SH-SY5Y (cell line): ENCODE measurements around the gene WBP1L.

Experiments
- GATA2 ChIP-seq: IDR thresholded peaks from 2 replicates; pipeline ENCODE4 v1.6.1; 2011; ENCODE audit warnings: mild to moderate bottlenecking, low read depth, low read length
- GATA3 ChIP-seq: IDR thresholded peaks from 2 replicates; pipeline ENCODE4 v1.6.1; 2011; ENCODE audit warnings: low read depth, mild to moderate bottlenecking, low read length, moderate library complexity

Gene WBP1L

GRCh38 chr10:102715880-102716279 is 27.9 kb upstream of the WBP1L start:
- TF ChIP-seq GATA2: no peak
- no peak for TF ChIP-seq GATA3

GRCh38 chr10:102718220-102718619 is 25.5 kb upstream of the WBP1L start:
- TF ChIP-seq GATA3 (no peak), GATA2 (no peak)

GRCh38 chr10:102720337-102720736 is 23.4 kb upstream of the WBP1L start:
- TF ChIP-seq GATA2: no peak
- no peak for TF ChIP-seq GATA3

GRCh38 chr10:102720775-102721301 is 22.9 kb upstream of the WBP1L start:
- TF ChIP-seq GATA3: no peak
- TF ChIP-seq GATA2: no peak

- no peak for TF ChIP-seq GATA2
- TF ChIP-seq GATA3: no peak
Observed at GRCh38 chr10:102721954-102722353, 21.8 kb upstream of the WBP1L start.

GRCh38 chr10:102723989-102724388 is 19.8 kb upstream of the WBP1L start:
- no peak for TF ChIP-seq GATA2
- TF ChIP-seq GATA3: no peak

- TF ChIP-seq GATA3 (no peak), GATA2 (no peak)
Observed at GRCh38 chr10:102726274-102726673, 17.5 kb upstream of the WBP1L start.

GRCh38 chr10:102727037-102727818 is 16.5 kb upstream of the WBP1L start:
- TF ChIP-seq GATA2 (no peak), GATA3 (no peak)

GRCh38 chr10:102729029-102730026 is 14.4 kb upstream of the WBP1L start:
- TF ChIP-seq GATA3: no peak
- TF ChIP-seq GATA2: no peak

- TF ChIP-seq GATA3 (no peak), GATA2 (no peak)
Observed at GRCh38 chr10:102731222-102731800, 12.4 kb upstream of the WBP1L start.

GRCh38 chr10:102732661-102733060 is 11.1 kb upstream of the WBP1L start:
- TF ChIP-seq GATA2: no peak
- TF ChIP-seq GATA3: no peak

- no peak for TF ChIP-seq GATA3
- no peak for TF ChIP-seq GATA2
Observed at GRCh38 chr10:102735065-102735562, 8.6 kb upstream of the WBP1L start.

GRCh38 chr10:102738692-102739121 is 5.0 kb upstream of the WBP1L start:
- TF ChIP-seq GATA3 (no peak), GATA2 (no peak)

- TF ChIP-seq GATA3: no peak
- TF ChIP-seq GATA2: no peak
Observed at GRCh38 chr10:102740229-102740628, 3.5 kb upstream of the WBP1L start.
